HepG2 (cell line): ENCODE data around the gene YPEL3. TPM values are rescaled to one million over a fixed set of nuclear protein-coding genes. Genes with fewer than 3 reads are reported as not detected.
A peak's percentile ranks its signal among the peaks of the same experiment; 100 is the strongest.

Experiments
- ATF3 ChIP-seq: sonication (generic); formaldehyde crosslinking; IDR thresholded peaks from 2 replicates; pipeline ENCODE4 v1.4.0; 2020; ENCODE audit warnings: missing genetic modification reagents
- ATF7 ChIP-seq, 2 experiments: fragments of 450-650 bp in 1 of 2; sonication (generic) in 1 of 2; formaldehyde crosslinking in 1 of 2; IDR thresholded peaks; 2 replicates each; pipeline versions ENCODE4 v1.4.0 to v1.6.1; 2016 to 2020; ENCODE audit warnings: antibody characterized with exemption in 1 of 2, mild to moderate bottlenecking in 1 of 2, missing genetic modification reagents in 1 of 2
- BRD4 ChIP-seq: sonication (generic); formaldehyde crosslinking; IDR thresholded peaks from 2 replicates; pipeline ENCODE4 v1.4.0; 2020; ENCODE audit warnings: missing genetic modification reagents
- CERS6 ChIP-seq: sonication (generic); formaldehyde crosslinking; IDR thresholded peaks from 2 replicates; pipeline ENCODE4 v1.5.0; 2020; ENCODE audit warnings: missing genetic modification reagents
- CSRNP2 ChIP-seq: sonication (generic); formaldehyde crosslinking; conservative IDR thresholded peaks from 2 replicates; pipeline ENCODE4 v1.8.0; 2022; ENCODE audit warnings: low read depth, missing genetic modification reagents
- HMG20A ChIP-seq: IDR thresholded peaks from 2 replicates; pipeline ENCODE4 v1.6.1; 2016; ENCODE audit warnings: borderline replicate concordance
- IRF2 ChIP-seq: IDR thresholded peaks from 2 replicates; pipeline ENCODE4 v1.6.1; 2018; ENCODE audit warnings: missing genetic modification reagents, missing compliant biosample characterization
- KDM2A ChIP-seq: sonication (generic); formaldehyde crosslinking; IDR thresholded peaks from 2 replicates; pipeline ENCODE4 v1.4.0; 2020; ENCODE audit warnings: low read depth, missing genetic modification reagents, borderline replicate concordance
- MLX ChIP-seq: IDR thresholded peaks from 2 replicates; pipeline ENCODE4 v1.6.1; 2016
- MTA3 ChIP-seq: sonication (generic); formaldehyde crosslinking; IDR thresholded peaks from 2 replicates; pipeline ENCODE4 v1.4.0; 2020; ENCODE audit warnings: missing genetic modification reagents
- PITX1 ChIP-seq: sonication (generic); formaldehyde crosslinking; IDR thresholded peaks from 2 replicates; pipeline ENCODE4 v1.5.1; 2020; ENCODE audit warnings: mild to moderate bottlenecking, missing genetic modification reagents
- SCMH1 ChIP-seq: sonication (generic); formaldehyde crosslinking; IDR thresholded peaks from 2 replicates; pipeline ENCODE4 v1.9.0; 2021; ENCODE audit warnings: missing genetic modification reagents, mild to moderate bottlenecking, borderline replicate concordance
- SMAD3 ChIP-seq: sonication (generic); formaldehyde crosslinking; IDR thresholded peaks from 2 replicates; pipeline ENCODE4 v1.4.0; 2020; ENCODE audit warnings: missing genetic modification reagents
- SP2 ChIP-seq: sonication (generic); formaldehyde crosslinking; IDR thresholded peaks from 2 replicates; pipeline ENCODE4 v1.5.1; 2020; ENCODE audit warnings: mild to moderate bottlenecking, missing genetic modification reagents
- TBP ChIP-seq: sonication (generic); formaldehyde crosslinking; IDR thresholded peaks from 2 replicates; pipeline ENCODE4 v1.5.0; 2020; ENCODE audit warnings: missing genetic modification reagents
- ZNF564 ChIP-seq: sonication (generic); formaldehyde crosslinking; IDR thresholded peaks from 2 replicates; pipeline ENCODE4 v1.8.1; 2023; ENCODE audit warnings: mild to moderate bottlenecking, missing genetic modification reagents
- ZNF619 ChIP-seq: sonication (generic); formaldehyde crosslinking; IDR thresholded peaks from 2 replicates; pipeline ENCODE4 v1.4.0; 2020; ENCODE audit warnings: mild to moderate bottlenecking, missing genetic modification reagents
- polyA plus RNA-seq, 8 experiments: library from polyadenylated mRNA; depleted of rRNA in 3 of 8; stranded (reverse) in 7 of 8; unstranded in 1 of 8; fragments of >200 nt; fragmentation: Illumina TruSeq in 4 of 8; extraction: Trizol in 4 of 8; gene quantifications; 2 replicates each; pipeline versions ENCODE4 v1.2.1 to v1.2.3, GENCODE V29; 2011 to 2016; ENCODE audit warnings: low read depth in 4 of 8, missing spikeins in 1 of 8, mixed read lengths in 1 of 8; ENCODE audit not compliant: insufficient read depth in 1 of 8
- total RNA-seq, 5 experiments: library from RNA; depleted of rRNA; stranded (reverse); fragments of >200 nt; fragmentation: Illumina TruSeq; extraction: Trizol; gene quantifications; 2 replicates each; pipeline ENCODE4 v1.2.3, GENCODE V29; 2016; ENCODE audit warnings: low read depth in 1 of 5
- TF ChIP-seq, protein P1 (sequence below): sonication (generic); formaldehyde crosslinking; IDR thresholded peaks from 2 replicates; pipeline ENCODE4 v1.4.0; 2020; ENCODE audit warnings: low read depth, mild to moderate bottlenecking, missing genetic modification reagents
- TF ChIP-seq, protein P2 (sequence below): sonication (generic); formaldehyde crosslinking; conservative IDR thresholded peaks from 2 replicates; pipeline ENCODE4 v1.4.0; 2020; ENCODE audit warnings: missing genetic modification reagents
- TF ChIP-seq, protein P3 (sequence below): sonication (generic); formaldehyde crosslinking; IDR thresholded peaks from 2 replicates; pipeline ENCODE4 v1.5.0; 2020; ENCODE audit warnings: mild to moderate bottlenecking, missing genetic modification reagents

Gene YPEL3
- total and polyA plus RNA-seq, 2 of the 13 experiments (the other 11 are each of a cell fraction or from before 2014, with no cell fraction given): 5.4 to 47.0 TPM

DNA sequence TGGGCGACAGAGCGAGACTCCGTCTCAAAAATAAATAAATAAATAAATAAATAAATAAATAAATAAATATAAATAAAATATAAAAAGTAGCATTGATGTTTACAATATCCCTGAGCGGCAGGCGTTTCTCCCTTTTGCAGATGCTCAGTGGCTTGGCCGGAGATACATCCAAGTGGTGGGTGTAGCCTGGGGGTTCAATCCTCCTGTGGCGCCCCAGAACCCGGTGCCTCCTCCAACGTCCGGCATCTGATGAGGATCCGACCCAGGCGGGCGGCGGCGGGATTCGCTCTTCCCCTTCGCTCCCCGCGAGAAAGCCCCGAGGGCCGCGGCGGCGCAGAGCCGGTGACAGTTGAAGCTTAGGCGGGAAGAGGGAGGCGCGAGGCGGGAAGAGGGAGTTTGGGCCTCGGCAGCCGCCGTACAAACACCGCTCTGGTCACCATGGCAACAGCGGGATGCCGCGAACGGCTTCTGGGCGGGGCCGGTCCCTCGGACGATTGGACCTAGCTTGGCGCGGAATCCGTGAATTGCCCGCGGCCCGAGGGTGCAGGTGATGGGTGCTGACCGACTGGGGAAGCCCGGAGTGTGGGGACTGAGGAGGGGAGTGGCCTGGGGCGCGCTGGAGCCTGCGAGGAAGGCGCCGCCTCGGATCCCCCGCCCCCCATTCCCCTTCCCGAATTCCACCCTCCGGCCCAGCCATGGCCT lies 43.2 kb downstream of the YPEL3 start (continued):
- TF ChIP-seq HMG20A (CRISPR knock-in tag) (peak; percentile 40; the same call in 1 of the 2 replicates), ATF3 (CRISPR knock-in tag) (peak; percentile 78), ZNF564 (peak; percentile 97), BRD4 (CRISPR knock-in tag) (0 out of 2 replicates have a peak, but pooled peaks have one; percentile 46), SP2 (CRISPR knock-in tag) (peak; percentile 66), ZNF619 (peak; percentile 78; the same call in 1 of the 2 replicates), SMAD3 (CRISPR knock-in tag) (peak; percentile 87; the same call in 1 of the 2 replicates), KDM2A (CRISPR knock-in tag) (peak; percentile 97), MLX (CRISPR knock-in tag) (peak; percentile 72), ATF7 (IDR thresholded peaks at IDR 0.05) (no peak), ATF7 (CRISPR knock-in tag; IDR thresholded peaks at IDR 0.05) (no peak; the same call in 1 of the 2 replicates), CSRNP2 (CRISPR knock-in tag) (peak; percentile 93; the same call in 1 of the 2 replicates), SCMH1 (no peak), CERS6 (CRISPR knock-in tag) (no peak), MTA3 (CRISPR knock-in tag) (no peak), PITX1 (CRISPR knock-in tag) (peak; percentile 82; the same call in 1 of the 2 replicates), IRF2 (CRISPR knock-in tag) (peak; percentile 90), TBP (CRISPR knock-in tag) (no peak)
- TF ChIP-seq, protein P1, sequence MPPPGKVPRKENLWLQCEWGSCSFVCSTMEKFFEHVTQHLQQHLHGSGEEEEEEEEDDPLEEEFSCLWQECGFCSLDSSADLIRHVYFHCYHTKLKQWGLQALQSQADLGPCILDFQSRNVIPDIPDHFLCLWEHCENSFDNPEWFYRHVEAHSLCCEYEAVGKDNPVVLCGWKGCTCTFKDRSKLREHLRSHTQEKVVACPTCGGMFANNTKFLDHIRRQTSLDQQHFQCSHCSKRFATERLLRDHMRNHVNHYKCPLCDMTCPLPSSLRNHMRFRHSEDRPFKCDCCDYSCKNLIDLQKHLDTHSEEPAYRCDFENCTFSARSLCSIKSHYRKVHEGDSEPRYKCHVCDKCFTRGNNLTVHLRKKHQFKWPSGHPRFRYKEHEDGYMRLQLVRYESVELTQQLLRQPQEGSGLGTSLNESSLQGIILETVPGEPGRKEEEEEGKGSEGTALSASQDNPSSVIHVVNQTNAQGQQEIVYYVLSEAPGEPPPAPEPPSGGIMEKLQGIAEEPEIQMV: peak; percentile 94
- TF ChIP-seq, protein P2, sequence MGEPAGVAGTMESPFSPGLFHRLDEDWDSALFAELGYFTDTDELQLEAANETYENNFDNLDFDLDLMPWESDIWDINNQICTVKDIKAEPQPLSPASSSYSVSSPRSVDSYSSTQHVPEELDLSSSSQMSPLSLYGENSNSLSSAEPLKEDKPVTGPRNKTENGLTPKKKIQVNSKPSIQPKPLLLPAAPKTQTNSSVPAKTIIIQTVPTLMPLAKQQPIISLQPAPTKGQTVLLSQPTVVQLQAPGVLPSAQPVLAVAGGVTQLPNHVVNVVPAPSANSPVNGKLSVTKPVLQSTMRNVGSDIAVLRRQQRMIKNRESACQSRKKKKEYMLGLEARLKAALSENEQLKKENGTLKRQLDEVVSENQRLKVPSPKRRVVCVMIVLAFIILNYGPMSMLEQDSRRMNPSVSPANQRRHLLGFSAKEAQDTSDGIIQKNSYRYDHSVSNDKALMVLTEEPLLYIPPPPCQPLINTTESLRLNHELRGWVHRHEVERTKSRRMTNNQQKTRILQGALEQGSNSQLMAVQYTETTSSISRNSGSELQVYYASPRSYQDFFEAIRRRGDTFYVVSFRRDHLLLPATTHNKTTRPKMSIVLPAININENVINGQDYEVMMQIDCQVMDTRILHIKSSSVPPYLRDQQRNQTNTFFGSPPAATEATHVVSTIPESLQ (CRISPR knock-in tag): peak; percentile 70; the same call in 1 of the 2 replicates
- TF ChIP-seq, protein P3, sequence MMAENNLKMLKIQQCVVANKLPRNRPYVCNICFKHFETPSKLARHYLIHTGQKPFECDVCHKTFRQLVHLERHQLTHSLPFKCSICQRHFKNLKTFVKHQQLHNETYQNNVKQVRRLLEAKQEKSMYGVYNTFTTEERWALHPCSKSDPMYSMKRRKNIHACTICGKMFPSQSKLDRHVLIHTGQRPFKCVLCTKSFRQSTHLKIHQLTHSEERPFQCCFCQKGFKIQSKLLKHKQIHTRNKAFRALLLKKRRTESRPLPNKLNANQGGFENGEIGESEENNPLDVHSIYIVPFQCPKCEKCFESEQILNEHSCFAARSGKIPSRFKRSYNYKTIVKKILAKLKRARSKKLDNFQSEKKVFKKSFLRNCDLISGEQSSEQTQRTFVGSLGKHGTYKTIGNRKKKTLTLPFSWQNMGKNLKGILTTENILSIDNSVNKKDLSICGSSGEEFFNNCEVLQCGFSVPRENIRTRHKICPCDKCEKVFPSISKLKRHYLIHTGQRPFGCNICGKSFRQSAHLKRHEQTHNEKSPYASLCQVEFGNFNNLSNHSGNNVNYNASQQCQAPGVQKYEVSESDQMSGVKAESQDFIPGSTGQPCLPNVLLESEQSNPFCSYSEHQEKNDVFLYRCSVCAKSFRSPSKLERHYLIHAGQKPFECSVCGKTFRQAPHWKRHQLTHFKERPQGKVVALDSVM (CRISPR knock-in tag): peak; percentile 62; the same call in 1 of the 2 replicates
